GM18511 (cell line): ENCODE data around the gene GIMD1.
"Not testable (repeated sequence)": the region's sequence is repeated elsewhere in the genome, so short reads cannot be mapped to it uniquely, and the experiment has no call there.

Experiments
- ATAC-seq: cut with Tn5 transposase; IDR thresholded peaks from one replicate; pipeline ENCODE4 v1.9.1; 2021; ENCODE audit warnings: mild to moderate bottlenecking, moderate library complexity; ENCODE audit not compliant: unreplicated experiment

The GIMD1 gene

DNA sequence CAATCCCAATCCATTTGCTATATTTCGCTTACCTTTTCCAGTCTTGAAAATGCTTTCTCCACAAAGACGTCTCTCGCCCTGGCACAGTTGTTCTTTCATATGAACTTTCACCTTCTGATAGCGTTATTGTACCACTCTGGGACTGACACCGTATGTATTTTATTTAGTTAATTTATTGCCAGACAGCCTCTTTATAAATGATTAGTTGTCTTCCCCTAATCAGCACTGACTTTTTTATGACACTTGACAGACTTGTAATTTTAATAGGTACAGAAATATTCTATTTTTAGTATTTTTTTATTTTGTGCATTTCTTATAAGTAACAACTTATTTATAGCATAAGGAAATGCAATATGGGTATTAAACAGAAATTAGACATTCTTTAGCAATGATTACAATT, at the start of gene GIMD1:
TSS of gene GIMD1 (minus strand) at position 101 of the 400 bp plus-strand sequence. CDS start 1,343 bp downstream, outside the sequence.
- no peak for ATAC-seq

DNA sequence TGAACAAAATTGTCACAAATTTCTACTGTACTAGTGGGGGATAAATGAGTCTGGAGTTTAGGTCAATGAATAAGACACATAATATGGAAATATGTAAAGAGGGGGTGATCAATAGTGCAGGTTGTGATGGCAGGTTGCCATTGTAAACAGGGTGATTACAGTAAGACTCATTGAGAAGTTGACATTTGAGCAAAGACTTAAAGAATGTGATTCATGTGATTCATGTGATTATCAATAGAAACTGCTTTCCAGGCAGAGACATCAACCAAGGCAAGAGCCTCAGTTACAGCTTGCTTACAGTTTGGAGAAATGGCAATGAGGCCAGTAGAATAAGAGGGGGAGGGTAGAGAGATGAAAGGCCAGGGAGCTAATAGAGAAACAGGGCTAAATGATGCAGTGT, 45.8 kb upstream of the GIMD1 start:
- no peak for ATAC-seq

- ATAC-seq: no peak
Measured at GRCh38 chr4:106409901-106410889, 41.6 kb upstream of the GIMD1 start.

- not testable (repeated sequence) for ATAC-seq
Measured at GRCh38 chr4:106408004-106408403, 39.4 kb upstream of the GIMD1 start.

DNA sequence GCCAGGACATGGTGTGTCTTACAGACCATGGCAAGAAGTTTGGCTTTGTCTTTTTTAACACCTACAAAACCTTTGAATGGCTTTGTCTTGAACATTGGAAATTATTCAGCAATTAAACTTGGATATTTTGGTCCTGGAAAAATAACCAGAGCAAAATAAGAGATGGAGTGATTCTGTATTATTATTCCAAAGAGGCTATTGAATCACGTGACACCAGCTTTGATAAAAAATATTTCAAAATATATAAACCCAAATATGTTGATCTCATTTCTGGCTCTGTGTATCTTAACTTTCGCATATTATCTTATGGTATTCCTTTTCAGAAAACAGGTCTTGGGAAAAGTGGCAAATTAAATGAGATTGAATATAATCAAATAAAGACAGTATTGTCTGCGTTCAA, 32.6 kb upstream of the GIMD1 start:
- no peak for ATAC-seq

DNA sequence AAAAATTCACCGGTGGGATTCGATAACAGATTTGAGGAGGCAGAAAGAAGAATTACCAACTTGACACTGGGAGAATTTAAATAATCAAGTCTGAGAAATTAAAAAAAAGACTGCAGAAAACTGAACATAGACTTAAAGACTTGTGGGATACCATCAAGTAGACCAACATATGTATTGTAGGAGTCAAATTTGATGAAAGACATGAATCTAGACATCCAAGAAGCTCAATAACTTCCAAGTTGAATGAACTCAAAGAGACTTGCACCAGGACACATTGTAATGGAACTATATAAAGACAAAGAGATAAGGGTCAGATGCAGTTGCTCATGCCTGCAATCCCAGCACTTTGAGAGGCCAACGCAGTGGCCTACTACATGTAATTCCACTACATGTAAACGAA, 30.3 kb upstream of the GIMD1 start:
- not testable (repeated sequence) for ATAC-seq

DNA sequence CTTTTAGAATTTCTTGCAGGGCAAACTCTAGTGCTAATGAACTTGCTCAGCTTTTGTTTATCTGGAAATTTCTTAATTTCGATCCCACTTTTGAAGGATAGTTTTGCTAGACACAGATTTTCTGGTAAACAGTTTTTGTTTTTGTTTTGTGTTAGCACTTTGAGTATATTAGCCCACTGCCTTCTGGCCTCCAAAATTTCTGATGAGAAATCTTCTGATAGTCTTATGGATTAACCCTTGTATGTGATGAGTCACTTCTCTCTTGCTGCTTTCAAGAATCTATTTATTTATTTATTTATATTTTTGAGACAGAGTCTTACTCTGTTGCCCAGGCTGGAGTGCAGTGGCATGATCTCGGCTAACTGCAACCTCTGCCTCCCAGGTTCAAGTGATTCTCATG, 27.0 kb upstream of the GIMD1 start:
- ATAC-seq: no peak

DNA sequence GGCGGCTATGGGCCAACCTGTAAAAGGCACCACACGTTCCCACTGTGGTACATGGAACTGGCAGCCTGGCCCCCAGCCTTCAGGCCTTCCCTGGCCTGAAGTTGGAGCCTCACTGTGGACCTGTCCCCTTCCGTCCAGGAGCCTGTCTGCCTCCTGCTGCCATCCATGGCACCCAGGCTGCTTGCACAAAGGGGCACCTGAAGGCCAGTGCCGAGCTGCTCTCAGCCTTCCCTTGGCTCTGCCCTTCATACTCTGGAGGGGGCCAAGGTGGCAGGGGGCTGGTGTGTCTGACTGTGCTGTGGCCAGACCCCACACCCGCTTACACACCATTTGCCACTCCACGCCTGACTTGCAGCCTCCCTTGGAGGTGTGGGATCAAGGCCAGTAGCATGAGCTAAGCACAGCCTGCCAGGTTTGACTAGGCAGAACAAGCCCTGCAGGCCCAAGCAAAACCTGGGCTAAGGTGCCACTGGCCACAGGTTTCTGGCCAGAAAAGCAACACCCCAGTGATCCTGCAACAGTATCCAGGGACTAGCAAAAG, 17.3 kb upstream of the GIMD1 start:
- no peak for ATAC-seq

DNA sequence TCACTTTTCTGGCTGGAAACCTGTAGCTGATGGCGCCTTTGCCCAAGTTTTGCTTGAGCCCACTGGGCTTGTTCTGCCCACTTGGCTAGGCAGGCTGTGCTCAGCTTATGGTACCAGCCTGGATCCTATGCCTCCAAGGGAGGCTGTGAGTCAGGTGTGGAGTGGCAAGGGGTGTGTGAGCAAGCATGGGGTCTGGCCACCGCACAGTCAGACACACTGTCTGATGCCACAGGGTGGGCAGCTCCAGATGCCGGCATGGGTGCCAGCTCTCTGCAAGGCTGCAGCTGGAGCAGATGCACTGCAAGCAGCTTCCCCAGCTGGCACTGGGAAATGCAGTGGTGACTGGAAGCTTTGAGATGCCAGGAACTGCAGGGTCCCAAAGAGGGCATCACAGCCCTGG, 16.3 kb upstream of the GIMD1 start:
- ATAC-seq: no peak

DNA sequence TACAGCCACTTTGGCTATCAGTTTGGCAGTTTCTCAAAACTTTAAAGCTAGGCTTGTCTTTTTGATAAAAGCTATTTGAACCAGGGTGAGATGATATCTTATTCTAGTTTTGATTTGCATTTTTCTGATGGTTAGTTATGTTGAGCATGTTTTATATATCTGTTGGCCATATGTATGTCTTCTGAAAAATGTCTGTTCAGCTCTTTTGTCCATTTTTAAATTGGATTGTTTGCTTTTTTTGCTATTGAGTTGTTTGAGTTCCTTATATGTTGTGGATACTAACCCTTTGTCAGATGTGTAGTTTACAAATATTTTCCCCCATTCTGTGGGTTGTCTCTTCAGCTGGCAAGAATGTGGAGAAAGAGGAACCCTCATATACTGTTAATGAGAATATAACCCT, 11.6 kb upstream of the GIMD1 start:
- ATAC-seq: no peak

- no peak for ATAC-seq
Measured at GRCh38 chr4:106373026-106373425, 4.4 kb upstream of the GIMD1 start.

DNA sequence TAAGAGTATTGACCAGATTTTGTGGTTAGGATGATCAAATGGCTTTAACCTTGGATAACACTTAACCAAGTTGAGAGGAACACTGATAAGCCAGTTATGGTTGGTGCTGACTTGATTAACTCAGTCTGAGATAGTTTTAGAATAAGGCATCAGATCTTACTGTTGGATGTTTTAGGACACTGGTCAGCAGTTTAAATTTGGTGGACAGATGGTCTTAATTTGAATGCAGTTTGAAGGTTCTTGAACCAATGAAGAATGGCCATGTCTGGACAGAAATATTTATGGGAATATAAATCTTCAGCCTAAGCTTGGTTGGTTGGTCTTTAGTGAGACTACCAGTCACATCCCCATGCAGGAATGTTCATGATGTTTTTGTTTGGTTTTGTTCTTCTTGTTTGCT, 2.6 kb upstream of the GIMD1 start:
- ATAC-seq: no peak

DNA sequence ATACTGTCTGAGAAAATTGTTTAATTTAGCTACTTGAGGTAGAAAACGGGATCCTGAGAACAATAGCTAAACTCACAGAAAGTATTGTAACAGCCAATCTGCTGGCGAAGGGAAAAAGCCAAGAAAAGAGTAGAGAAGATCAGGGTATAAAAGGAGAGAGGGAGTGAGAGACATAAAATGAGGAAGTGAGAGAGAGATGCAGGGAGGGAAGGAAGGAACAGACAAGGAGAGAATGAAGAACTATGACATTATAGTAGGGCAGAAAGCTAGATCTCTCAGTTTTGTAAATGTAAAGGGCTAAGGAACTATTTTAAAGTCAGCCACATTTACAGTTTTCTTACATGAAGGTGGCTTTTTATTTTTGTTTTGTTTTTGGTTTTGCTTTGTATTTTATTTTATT, 1.6 kb upstream of the GIMD1 start:
- no peak for ATAC-seq

DNA sequence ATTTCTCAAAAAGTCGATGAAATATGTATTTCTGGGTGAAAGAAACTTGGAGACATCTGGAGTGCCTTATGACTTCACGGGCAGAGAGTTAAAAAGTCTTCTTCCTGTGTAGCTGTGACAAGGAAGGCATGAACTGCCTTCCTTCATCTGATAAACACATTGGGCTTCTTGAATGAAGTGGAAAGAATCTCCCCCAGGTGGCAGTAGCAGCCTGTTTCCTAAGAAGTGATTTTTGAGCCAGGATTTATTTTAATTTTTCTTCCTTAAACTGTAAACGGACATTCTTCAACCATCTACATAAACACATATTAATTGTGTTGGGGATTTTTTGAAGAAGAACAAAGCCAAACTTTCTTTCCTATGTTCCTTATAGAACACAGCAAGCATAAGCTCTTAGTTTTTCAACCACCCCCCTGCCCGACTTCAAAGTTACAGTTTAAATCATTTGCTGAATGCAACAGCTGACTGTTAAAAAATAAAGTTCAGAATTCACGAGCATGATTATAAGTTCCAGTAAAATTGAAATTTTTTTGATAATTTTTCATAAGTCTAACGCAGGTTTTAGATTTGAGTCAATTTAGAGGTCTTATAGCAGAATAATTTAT, 980 bp upstream of the GIMD1 start:
- no peak for ATAC-seq

DNA sequence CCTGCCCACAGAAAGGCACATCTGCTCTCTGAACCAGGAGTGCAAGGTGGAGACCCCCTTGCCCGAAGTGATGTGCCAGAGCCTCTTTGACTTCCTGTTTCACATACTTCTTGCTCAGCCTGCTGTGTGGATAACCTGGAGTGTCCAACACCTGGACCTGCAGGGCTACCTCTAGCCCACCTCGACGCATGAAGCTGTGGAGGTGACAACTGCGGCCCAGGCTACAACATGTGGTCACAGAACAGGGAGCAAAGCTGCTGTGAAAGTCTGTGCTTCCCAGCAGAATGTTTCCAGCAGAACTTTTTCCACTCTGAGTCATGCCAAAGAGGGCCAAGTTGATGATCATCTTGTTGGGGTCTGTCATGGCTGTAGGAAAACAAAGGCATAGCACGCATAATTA, 1.5 kb downstream of the GIMD1 start:
- ATAC-seq: no peak

- no peak for ATAC-seq
Measured at GRCh38 chr4:106366026-106366425, 2.6 kb downstream of the GIMD1 start.

DNA sequence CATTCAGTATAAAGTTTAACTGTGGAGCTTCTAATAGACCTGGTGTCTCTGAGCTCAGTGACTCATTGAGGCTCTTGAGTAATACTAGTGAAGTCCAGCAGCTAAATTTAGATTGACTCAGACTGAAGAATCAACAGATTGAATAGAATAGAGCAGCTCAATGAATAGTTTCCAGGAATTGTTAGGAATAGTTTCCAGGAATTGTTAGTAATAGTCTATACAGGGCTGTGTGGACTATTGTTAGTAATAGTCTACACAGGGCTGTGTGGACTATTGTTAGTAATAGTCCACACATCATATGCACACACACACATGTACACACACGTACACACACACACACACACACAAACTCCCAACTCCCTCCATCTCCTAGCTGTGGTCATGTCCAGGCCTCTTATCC, 3.0 kb downstream of the GIMD1 start:
- no peak for ATAC-seq

DNA sequence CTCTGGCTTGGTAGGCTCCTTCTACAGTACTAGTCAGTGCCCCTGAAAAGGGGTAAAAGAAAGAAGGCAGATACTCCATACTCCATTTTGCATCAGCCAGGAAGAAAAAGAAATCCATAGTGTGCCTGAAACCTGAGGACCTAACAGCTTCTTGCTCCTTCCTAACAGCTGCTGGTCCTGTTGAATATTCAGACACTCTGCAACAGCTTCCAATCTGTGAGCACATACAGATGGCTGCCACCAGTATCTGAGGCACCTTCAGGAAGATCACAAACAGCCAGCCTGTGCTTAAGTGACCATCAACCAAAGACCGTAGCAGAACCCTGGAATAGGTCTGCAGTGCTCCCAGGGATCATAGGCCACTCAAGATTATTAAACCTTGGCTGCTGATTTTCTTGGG, 4.3 kb downstream of the GIMD1 start:
- no peak for ATAC-seq

GRCh38 chr4:106362086-106362825, 6.3 kb downstream of the GIMD1 start:
- ATAC-seq: no peak

- no peak for ATAC-seq
Measured at GRCh38 chr4:106358899-106359298, 9.7 kb downstream of the GIMD1 start.

DNA sequence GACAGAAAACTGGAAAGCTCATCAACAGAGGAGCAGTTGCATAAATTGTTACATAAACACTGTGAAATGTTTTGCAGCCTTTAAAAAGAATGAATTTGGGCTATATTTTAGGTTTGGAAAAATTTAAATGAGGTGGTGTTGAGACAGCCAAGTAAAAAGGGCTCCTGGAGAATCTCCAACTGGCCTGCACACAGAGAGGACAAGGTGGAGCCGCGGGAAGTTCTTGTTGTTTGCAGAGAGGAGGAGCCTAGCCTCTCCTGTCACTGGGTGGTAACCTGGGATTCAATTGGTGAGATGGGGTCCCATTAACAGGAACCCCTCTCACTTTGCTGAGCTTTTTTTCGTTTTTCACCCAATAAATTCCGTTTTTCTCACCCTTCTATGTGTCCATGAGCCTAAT, 13.4 kb downstream of the GIMD1 start:
- no peak for ATAC-seq
